Stimulated activated CD4-positive, alpha-beta T cell treated with anti-CD3 and anti-CD28 coated beads, Interleukin-12 subunit alpha, Interleukin-12 subunit beta, amount 100 ng/mL, for 48 hours (primary cell): Measurements from ENCODE around the gene TNFRSF12A.

Experiments used
- DNase-seq, 3 donors: peaks; one replicate each; pipeline ENCODE4 v3.0.0-alpha.2; 2020; ENCODE audit warnings: low read depth in 2 of 3, low spot score in 1 of 3

The TNFRSF12A gene, protein sequence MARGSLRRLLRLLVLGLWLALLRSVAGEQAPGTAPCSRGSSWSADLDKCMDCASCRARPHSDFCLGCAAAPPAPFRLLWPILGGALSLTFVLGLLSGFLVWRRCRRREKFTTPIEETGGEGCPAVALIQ

DNA sequence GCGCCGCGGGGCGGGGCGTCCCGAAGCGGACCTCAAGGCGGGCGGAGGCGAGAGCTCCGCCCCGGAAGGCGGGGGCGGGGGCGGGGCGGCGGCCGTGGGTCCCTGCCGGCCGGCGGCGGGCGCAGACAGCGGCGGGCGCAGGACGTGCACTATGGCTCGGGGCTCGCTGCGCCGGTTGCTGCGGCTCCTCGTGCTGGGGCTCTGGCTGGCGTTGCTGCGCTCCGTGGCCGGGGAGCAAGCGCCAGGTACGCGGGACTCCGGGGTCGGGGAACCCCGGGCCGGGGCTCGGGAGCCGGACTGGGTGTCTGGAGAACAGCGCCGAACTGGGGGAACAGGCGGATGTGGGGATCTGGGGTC lies at the start of gene TNFRSF12A:
Gene TNFRSF12A, plus strand, starts transcription at position 122 of the 357 bp plus-strand sequence. Its CDS starts 30 bp downstream, at position 152.
- peak in 2 of 3 donors; percentile 39 to 62 for DNase-seq

DNA sequence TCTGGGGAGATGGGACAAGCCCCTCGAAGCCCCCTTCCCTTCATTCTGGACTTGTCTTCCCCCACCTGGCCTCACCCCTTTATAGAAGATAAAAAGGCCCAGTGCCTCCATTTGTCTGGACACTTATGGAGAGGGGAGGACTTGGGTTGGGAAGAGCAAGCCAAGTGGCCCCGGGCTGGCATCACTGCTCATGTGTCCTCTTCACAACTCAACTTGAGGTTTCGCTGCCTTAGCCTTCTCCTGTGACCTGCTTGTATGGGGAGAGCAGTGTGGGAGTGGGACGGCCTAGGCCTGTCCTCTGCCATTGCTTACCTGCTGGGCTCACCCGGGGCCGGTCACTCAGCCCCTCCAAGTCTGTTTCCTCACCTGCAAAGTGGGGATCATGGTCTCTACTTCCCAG lies 49.6 kb upstream of the TNFRSF12A start:
- DNase-seq = no peak

DNA sequence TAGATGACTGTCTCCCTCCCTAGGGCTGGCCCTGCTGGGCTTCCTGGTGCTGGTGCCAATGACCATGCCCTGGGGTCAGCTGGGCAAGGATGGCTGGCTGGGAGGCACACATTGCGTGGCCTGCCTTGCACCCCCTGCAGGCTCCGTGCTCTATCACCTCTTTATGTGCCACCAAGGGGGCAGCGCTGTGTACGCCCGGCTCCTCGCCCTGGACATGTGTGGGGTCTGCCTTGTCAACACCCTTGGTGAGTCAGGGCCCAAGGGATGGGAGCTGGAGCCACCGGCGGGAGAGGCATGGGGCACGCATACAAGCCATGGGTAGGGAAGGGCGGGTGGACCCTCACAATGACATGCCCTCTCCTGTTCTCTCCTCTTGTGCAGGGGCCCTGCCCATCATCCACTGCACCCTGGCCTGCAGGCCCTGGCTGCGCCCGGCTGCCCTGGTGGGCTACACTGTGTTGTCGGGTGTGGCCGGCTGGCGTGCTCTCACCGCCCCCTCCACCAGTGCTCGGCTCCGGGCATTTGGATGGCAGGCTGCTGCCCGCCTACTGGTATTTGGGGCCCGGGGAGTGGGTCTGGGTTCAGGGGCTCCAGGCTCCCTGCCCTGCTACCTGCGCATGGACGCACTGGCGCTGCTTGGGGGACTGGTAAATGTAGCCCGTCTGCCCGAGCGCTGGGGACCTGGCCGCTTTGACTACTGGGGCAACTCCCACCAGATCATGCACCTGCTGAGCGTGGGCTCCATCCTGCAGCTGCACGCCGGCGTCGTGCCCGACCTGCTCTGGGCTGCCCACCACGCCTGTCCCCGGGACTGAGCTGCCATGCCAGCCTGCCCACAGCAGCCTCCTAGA lies 48.8 kb upstream of the TNFRSF12A start:
- DNase-seq = no peak

DNA sequence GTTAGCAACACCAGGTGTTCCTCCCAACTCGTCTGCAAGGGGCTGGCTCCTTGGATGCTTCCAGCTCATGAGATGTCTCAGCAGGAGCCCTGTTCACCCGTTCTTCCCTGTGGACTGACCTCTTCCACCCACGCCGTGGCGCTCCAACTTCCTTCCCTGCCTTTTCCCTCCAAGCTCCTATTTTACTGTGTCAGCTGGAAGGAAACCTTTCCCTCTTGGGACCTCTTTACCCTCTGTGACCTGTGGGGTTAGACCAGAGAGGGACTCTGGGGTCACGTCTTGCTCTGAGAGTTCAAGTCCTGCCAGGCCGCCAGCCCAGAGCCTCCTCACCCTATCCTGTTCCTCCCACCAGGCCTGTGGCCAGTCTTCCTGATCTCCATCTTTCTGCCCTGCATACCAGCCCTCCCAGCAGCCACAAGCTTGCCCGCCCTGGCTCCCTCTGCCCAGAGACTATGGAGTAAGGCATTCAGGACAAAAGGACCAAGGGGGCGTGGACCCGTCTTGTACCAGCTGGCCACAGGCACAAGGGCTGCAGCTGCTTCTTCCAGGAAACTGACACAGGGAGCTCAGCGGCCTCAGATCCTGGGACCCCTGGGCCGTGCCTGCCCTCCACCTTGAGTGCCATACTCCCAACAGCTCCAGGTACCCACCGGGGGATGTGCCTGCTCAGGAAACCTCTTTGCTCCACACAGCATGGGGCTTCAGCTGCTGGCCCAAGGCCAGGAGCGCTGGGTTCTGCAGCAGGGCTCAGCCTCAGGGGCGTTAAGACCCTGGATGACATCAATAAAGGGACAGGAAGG lies 48.0 kb upstream of the TNFRSF12A start:
- no peak for DNase-seq

DNA sequence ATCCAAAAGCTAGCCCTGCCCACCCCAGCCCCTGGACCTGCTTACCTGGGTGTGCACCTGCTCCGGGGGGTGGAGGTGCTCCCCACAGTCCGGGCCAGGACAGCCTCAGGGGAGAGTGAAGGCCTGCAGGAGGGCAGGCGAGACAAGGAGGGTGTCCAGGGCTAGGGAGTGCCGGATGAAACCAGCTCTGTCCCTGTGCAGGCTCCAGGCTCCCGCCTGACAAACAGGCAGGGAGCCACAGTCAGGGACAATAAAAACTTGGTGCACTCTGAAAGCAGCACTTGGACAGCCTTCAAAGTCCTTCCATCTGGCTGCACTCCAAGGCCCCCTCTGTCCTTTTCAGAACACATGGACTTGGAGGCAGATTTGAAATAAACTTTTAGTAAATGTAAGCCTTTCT lies 47.1 kb upstream of the TNFRSF12A start:
- DNase-seq = no peak

DNA sequence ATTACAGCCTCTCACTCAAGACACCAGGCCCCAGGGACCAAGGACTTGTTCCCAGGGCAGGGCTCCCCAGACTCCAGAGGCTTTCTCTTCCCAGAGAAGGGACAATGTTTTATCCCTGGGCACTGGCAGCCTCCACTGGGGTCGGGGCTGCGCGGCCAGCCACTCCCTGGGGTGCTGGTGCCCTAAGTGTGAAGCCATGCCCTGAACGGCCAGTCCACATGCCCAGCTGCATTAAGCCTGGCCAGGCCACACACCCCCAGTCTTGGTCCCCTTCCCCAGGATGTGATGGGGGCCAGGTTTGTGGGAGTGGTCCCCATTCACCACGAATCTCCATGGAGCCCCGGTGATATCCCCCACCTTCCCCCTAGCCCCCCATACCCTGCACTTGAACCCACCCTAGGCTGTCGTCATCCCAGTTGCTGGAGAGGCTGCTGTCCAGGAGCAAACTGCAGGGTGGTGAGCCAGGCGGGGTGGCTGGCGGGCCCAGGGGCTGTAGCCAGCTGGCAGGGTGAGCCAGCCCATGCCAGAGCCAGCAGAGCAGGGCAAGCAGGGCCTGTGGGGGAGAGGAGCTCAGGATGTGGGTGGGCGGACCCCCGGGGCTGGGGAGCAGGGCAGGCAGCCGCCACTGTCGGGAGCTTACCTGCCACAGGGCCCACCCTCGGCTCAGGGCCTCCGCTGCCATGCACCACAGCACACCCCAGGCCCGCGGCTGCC lies 46.4 kb upstream of the TNFRSF12A start:
- no peak for DNase-seq

DNA sequence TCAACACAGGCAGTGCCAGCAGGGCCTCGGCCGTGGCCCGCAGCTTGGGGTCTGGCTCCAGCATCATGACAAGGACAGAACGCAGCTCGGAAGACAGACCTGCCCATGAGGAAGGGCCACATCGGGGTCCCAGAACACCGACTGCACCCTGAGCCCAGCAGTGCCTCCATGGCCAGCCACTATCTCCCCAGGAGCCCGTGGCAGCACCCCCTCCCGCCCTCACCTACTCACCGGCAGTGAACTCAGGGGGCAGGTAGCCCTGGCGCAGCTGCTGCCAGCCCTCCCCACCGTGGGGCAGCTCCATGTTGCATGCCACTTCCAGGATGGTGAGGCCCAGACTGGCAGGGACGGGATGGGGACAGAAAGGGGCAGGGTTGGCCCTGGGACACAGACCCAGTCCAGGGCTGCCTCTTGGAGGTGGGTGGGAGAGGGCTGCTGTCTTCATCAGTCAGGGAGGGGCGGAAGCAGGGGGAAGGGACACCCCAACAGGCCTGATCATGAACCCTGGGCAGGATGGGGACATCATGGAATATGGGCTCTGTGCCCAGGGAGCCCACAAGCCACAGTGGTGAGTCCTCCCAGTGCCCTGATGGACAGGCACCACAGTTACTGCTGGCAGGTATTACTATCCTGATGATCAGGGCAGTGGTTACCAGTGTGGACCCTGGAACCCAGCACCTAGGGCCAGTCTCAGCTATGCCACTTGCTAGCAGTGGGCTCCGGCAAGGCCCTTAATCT lies 45.7 kb upstream of the TNFRSF12A start:
- no peak for DNase-seq

DNA sequence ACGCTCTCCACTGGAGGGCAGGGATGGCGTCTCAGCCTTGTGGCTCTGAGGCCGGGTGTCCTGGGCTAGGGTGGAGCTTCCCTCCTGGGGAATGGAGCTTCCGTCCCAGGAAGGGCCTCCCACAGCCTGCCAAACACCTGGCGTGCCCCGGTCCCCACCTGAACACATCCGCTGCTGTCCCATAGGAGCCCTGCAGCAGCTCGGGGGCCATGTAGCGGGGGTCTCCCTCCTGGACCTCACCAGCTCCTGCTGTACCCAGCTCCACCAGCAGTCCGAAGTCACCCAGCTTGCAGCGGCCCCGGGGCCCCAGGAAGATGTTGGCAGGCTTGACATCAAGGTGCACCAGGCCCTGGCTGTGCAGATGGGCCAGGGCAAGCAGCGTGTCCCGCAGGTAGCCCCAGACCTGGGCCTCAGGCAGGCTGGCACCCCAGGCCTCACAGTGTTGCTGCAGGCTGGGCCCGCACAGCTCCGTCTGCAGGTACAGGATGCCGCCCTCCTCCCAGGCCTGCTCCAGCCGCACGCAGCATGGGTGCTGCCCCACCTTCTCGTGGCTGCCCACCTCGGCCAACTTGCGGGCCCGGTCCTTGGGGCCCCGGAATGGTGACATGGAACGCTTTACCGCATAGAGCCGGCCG lies 44.9 kb upstream of the TNFRSF12A start:
- DNase-seq = no peak

DNA sequence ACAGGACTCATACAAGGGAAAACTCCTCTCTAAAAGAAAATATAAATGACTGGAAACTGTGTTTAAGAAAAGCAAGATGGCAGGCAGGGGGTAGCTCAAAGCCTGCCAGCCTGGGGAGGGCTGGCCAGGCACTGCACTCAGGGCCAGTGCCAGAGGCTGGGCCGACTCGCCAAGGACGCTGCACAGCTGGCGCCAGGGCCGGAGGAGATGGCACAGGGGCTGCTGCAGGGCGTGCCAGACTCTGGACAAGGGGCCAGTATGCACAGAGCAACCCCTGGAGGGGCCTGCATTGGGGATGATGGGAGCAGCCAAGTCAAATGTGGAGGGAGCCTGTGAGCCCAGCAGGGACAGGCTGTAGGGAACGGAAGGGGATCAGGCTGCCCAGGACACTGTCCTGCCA lies 44.0 kb upstream of the TNFRSF12A start:
- DNase-seq = no peak

DNA sequence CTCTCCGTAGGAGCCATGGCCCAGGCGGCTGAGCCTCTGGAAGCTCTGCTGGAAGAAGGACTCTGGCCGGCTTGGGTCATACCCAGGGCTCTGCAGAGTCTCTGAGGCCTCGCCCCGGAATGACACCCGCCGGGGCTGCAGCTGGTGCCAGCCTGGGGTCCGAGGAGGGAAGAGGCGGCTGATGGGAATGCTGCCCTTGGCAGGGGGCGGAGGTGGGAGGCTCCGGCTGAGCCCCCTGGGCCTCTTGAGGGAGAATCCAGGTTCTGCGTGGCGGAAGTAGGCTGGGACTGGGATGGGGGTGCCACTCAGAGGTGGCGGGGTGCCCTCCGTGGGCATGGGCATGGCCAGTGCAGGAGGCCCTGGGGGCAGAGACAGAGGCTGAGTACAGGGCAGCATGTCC lies 43.5 kb upstream of the TNFRSF12A start:
- no peak for DNase-seq

DNA sequence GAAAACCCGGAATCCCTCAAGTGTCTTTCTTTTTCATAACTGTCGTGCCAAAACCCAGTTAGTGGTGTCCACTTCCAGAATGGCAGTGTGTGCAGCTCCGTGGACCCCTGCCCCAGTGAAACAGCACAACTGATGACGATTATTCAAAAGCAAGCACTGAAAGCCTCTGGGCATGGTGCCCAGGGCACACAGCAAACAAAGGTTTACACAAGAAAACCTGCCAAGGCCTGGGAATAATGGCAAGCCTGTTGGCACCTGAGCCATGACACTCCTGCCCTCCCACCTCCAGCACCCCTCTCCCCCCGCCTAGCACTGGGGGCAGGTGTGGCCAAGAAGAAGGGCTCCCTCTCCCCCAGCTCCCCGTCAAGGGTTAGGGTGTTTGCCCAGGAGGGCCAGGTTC lies 42.7 kb upstream of the TNFRSF12A start:
- DNase-seq = no peak

DNA sequence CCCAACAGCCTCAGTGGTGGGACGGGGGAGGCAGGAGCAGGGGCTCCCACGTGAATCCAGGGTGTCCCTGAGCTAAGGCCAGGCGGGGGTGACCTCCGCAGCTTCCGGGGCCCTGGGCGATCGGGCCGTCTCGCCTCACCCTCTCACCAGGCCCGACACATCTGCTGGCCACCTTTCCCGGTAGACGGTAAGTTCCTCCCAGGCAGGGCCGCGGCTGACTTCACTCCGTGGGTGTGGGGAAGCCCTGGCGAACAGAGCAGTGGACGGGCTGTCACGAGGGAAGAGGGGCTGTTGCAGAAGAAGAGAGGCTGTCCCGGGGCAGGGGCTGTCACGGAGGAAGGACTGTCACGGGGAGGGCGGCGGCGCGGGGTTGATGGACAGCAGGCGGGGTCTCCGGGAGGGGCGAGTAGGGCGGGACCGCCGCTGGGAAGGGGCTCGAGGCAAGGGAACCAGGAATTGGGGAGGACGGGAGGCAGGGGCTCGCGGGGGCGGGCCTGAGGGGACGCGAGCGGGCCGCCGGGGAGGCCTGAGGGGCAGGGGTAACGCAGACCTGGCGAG lies 40.4 kb upstream of the TNFRSF12A start:
- no peak for DNase-seq

DNA sequence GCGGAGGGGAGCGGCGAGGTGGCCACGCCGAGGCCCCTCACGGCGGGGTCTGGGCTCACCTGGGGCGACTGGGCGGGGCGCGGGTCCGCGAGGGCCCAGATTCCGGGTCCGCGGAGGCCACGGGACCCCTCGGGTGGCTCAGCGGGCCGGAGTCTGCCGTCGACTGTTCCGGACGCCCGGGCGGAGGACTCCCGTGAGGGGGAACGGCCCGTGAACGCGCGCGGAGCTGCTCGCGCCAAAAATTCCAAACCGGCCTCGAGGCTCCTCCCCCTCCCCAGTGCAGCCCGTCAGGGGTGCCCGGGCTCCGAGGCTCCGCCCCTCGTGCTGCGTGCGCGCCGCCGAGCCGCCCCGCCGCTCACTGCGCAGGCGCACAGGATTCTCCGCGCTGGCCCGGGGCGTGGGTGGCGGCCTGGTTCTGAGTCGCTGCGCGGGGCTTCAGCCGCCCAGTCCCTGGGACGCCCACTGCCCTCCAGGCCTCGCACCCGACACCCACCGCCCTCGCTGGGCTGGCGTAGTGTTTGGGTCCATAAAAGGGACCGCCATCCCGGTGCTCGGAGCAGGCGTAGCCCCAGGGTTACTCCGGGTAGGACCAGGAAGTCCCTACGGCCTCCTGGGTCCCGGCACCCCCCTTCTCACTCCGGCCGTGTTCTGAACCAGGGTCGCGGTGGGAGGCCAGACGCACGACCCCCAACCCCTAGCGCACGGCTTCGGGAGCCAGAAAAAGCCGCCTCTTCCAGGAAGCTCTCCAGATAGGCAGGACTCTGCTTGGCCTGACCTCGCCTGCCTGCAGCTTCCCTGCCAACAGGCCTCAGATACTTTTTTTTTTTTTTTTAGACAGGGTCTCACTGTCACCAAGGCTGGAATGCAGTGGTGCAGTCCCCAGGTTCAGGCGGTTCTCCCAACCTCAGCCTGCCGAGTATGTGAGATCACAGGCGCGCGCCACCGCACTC lies 39.7 kb upstream of the TNFRSF12A start, which contains the start of gene PKMYT1:
Gene PKMYT1, minus strand, starts transcription at position 220 of the 950 bp plus-strand sequence. CDS start 789 bp downstream, outside the sequence.
- peak; percentile 90 to 95 (median 94) for DNase-seq

DNA sequence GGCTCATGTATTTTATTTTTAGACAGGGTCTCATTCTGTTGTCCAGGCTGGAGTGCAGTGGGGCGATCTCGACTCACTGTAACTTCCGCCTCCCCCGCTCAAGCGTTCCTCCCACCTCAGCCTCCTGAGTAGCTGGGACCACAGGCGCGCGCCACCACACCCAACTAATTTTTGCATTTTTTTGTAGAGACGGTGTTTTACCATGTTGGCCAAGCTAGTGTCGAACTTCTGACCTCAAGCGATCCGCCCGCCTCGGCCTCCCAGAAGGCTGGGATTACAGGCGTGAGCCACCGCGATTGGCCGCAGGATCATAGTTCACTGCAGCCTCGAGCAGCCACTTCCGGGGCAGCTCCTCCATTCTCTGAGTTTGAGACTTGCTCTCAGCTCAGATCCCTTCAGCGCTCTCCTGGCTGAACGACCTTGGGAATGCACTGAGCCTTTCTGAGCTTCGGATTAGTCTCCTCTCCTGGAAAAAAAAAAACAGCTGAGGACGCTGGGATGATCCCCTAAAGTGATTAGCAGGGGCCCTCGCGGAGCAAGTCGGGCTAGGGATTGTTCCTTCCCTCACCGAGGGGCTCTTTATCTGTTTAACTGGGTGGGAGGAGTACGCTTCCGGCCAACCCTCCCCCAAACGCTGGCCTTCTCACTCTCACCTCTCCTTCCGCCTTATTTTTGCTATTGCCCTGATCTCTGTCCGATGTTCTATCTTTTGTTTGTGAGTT lies 38.8 kb upstream of the TNFRSF12A start:
- no peak for DNase-seq

DNA sequence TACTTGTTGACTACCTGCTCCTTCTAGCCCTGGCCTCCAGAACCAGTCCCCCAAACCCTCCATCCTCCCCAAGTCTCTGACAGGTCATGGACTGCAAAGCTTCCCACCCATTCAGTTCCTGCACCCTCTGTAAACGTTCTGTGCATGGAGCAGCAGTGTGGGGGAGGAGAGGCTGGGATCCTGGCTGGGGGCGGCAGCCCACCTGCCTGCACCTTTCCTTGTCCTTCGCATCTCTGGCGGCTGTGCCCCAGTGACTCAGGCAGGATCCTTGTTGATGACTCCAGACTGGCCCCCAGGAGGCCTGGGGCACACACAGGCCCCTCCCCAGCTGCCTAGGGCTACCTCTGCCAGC lies 38.3 kb upstream of the TNFRSF12A start:
- DNase-seq = no peak

DNA sequence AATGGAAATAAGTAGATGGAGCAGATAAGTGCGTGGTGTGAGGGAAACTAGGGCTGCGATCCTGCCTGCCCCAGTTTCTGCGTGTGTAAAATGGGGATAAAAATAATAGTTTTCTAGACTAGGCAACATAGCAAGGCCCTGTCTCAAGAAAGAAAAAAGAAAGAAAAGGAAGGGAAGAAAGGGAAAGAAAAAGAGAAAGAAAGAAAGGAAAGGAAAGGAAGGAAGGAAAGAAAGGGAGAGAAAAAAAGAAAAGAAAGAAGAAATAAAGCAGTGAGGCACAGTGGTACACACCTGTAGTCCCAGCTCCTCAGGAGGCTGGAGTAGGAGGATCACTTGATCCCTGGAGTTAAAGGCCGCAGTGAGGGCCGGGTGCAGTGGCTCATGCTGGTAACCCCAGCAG lies 37.8 kb upstream of the TNFRSF12A start:
- no peak for DNase-seq

DNA sequence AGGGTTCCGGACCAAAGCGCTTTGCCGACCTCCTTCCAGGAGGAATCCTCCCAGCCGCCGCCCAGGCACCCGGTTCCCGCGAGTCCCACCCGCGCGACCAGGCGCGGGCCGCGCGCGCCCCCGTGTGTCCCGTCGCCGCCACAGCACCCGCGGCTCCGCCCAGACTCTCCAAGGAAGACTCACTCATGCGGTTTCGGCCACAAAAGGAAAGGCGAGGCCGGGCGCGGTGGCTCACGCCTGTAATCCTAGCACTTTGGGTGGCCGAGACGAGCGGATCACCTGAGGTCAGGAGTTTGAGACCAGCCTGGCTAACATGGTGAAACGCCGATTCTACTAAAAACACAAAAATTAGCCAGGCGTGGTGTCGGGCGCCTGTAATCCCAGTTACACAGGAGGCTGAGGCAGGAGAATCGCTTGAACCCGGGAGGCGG lies 36.4 kb upstream of the TNFRSF12A start:
- DNase-seq = peak; percentile 64 to 77 (median 73)

DNA sequence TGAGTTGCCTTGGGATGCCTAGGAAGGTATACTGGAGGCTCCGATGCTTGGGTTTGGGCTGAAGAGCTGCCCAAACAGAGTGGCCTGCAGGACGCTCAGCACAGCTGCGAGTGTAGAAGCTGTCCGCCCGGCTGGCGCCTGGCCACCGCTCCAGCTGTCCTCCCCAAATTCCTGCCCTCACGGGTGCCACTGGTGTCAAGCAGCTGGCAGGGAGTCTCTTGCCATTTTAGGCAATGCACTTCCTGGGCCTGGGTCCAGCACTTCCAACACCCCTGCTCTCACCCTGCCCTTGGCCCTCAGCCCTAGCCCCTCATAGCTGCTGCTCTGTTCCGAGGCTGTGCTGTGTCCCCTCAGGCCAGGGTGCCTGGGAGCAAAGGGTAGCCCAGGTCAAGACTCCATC lies 34.7 kb upstream of the TNFRSF12A start:
- DNase-seq = no peak
